Right lung (tissue), 5 donors: ENCODE data around the gene CCDC32. TPM values are rescaled to one million over a fixed set of nuclear protein-coding genes. Genes with fewer than 3 reads are reported as not detected.

ENCODE experiments used
- DNase-seq, 2 donors: peaks; one replicate each; pipeline ENCODE4 v3.0.0-alpha.2; 2013
- polyA plus RNA-seq, 5 donors: library from polyadenylated mRNA; unstranded; fragments of 120-200 nt; gene quantifications; one replicate each; pipeline versions ENCODE4 v1.2.1 to v1.2.3, GENCODE V29; 2013; ENCODE audit warnings: inconsistent platforms in 1 of 5, low replicate concordance in 1 of 5; ENCODE audit not compliant: insufficient read length in 5 of 5, insufficient read depth in 1 of 5

Gene CCDC32
- polyA plus RNA-seq, 5 donors: 24.9 to 31.4 (median 25.7) TPM

DNA sequence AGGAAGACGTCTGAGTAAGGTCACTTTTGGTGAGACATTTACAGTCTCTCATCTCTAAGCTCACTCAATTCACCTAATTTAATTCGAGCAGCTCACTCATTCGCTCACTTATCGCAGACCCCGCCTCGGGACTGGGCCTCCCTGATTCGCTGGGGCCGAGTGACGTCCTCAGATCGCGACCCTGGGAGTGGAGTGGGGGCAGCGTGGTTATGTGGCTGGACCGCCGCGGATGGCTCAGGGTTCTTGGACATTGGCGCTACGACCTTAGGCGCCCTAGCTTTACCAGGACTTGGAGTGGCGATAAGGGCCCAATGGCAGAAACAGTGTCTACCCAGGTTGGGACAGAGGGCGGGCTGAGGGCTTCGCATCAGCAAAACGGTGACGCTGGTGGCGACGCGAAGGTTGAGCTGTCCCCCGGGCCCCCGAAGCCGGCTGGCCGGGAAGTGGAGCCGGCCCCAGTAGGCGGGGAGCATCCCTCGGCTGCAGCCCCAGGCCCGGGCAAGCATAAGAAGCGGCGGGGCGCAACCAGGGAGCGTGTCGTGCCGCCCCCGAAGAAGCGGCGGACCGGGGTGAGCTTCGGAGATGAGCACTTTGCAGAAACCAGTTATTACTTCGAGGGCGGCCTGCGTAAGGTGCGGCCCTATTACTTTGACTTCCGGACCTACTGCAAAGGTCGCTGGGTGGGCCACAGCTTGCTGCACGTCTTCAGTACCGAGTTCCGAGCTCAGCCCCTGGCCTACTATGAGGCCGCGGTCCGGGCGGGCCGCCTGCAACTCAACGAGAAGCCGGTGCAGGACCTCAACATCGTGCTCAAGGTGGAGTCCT lies 4.5 kb upstream of the CCDC32 start, which contains the start of gene RPUSD2:
TSS of gene RPUSD2 (plus strand) at position 171 of the 825 bp plus-strand sequence. CDS start at position 210, 39 bp downstream.
- peak; percentile 90 for DNase-seq

DNA sequence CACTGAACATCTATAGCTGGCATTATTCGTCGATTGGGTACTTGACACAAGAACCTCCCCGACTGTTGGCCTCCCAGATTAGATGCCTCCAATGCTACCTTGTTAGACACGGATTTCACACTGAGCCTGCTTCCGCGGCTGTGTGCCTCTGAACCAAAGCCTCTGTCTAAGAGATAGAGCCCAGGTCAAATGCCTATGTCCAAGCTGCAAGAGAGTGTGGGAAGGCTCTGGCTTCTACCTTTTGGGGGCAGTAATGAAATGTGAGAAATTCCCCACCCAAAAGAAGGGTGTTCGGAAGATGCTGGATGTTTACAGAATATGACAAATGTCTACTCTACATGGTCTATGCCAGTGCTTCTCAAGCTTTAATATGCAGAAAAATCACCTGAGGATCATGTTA lies 2.3 kb upstream of the CCDC32 start:
- DNase-seq: no peak

DNA sequence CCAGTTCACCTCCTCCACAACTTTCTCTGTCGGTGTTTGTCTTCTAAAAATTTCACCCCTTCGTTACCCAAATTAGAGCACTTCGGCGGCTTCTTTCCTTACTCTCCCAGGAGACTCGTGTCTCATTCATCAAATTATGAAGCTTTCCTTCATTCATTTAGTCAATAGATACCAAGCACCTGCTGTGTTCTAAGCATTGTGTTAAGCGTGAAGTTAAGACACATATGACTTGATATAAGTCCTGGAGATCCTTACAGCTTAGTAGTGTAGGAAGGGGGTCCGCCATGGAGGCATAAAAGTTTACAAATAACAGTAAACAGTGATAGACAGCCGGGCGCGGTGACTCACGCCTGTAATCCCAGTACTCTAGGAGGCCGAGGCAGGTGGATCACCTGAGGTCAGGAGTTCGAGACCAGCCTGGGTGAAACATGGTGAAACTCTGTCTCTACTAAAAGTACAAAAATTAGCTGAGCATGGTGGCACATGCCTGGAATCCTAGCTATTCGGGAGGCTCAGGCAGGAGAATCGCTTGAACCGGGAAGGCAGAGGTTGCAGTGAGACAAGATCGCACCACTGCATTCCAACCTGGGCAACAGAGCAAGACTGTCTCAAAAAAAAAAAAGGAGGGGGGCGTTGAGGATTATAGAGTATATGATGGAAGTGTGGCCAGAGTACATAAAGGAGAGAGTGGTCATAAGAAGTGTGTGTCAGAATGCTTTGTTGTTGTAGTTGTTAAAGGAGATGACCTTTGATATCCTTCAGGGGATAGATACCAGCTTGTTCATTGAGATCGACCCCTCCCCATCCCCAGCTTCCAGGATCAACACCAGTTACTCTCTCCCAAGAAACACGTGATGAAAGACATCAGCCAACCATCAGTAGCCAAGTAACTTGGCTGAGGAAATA lies 744 bp upstream of the CCDC32 start:
- DNase-seq: no peak

DNA sequence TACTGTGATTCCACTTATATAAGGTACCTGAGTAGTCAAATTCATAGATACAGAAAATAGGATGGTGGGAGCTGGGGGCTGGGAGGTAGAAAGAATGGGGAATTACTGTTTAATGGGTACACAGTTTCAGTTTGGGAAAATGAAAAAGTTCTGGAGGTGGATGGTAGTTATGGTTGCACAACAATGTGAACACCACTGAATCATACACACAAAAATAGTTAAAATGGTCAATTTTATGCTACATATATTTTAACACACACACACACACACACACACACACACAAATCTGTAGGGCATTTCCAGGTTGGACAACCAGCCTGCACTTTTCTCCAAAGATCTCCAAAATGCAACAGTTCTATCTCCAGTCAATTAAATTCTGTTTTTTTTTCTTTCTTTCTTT lies 1.4 kb downstream of the CCDC32 start:
- no peak for DNase-seq

DNA sequence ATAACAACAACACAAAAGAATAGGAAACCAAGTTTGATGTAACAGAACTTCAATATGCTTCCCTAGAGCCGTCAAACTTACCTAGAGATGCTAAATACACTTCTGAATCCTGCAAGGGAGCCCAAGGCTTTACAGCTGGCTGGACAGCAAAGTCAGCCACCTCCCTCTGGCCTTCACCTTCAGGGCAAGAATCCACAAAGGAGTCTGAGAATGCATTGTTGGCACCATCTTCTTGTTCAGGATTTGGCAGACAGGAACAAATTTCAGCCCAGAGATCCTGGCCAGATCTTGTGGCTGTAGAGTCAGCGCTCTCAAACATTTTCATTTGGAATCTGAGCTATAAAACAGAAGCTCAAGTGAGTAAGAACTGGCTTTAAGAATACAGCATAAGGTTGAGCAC lies 2.2 kb downstream of the CCDC32 start:
- DNase-seq: no peak

DNA sequence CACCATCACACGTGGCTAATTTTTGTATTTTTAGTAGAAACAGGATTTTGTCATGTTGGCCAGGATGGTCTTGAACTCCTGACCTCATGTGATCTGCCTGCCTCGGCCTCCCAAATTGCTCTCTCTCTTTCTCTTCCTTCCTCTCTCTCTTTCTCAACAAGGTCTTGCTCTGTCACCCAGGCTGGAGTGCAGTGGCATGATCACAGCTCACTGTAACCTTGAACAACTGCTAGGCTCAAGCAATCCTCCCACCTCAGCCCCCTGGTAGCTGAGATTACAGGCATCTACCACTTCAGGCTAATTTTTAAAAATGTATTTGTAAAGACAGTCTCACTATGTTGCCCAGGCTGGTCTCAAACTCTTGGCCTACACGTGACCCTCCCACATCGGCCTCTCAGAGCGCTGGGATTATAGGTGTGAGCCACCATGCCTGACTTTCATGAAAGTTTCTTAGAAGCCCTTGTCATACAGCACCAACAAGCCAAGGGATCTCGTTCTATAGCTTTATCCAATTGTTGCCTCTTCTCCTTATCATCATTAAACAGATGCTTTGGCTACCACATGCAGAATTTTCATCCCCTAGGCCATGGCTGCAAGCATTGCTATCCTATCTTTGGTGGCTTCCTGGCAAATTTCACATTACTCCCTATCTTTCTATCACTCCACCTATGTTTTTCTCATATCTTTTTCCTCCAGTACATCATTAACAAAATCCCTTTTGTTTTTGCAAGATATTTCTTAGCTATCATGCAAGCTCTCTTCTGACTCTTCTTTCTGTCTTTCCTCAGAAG lies 5.7 kb downstream of the CCDC32 start:
- DNase-seq: no peak

DNA sequence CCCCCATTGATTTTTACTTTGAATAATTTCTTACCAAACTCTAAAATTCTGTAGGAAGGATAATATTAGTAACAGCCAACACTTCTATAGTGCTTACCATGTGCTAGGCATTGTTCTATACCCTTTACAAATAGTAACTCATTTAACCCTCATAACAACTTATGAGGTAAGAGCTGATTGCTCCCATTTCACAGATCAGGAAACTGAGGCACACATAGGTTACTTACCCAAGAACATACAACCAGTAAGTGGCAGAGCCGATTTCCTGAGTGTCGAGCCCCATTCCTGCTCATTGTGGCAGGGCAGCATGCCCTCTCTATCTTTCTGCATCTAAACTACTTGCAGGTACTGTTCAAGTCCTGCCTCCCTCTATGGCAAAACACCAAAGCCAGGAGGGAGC lies 9.0 kb downstream of the CCDC32 start:
- no peak for DNase-seq

DNA sequence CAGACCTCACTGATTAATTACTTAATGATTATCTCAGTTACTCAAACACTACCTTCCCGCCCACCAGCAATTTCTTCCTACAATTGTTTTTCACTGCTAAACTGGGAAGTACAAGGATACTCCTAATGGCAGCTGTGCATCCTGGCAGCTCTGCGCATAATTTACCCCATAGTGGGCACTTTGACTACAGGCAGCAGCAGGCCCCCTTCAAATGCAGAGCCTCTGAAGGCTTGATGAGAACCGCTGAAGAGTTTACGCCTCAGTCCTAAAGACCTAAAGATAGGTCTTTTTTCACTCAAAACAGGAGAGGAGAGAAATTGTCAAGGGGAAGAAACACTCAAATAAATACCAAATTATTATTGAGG lies 10.7 kb downstream of the CCDC32 start:
- no peak for DNase-seq

DNA sequence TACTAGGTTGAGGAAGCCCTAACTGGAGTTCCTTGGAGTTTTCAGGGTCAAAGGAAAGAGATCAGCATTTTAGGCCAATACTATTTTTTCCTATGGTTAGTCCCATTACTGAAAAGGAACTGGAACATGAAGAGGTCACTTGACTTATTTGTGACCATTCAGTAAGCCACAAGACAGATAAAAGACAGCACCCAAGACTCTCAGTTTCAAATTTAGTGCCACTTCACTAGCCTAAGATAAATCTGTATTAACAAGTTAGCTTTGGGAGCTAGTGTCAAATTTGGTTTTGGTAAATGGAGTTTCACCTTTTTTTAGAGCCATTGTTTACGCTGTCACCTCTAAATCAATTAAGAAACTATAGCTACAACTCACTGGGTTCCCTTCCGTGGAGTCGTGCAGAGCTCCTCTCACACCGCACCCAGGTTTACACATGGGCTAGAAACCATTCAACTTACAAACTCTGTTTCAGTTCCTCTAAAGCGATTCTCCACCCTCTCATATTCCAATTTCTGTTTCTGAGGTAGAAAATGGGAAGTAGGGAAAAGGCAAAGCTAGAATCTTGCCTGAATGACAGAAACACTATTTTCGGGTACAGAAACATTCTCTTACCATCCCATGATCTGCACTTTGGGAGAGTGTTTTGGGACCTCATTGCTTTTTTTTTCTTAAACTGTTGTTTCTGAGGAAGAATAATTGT lies 14.4 kb downstream of the CCDC32 start:
- DNase-seq: no peak

DNA sequence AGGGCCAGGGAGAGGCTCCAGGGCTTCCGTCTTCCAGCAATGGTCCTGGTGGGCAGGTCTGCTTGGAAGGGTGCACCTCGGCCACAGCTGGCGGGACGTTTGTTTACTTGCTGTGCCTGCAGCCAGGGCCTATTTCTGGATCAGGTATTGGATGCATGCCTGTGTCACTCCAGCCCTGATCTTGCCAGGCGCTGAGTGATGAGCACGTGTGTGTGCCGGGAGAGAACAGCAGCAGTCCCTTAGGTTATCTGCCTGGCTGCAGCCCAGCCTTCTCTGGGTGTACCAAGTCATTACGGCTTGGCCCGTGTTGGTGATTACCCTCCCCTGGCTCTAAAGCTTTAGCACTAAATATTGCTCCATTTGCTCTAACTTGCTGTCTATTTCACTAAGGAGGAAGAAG lies 14.9 kb downstream of the CCDC32 start:
- DNase-seq: no peak

DNA sequence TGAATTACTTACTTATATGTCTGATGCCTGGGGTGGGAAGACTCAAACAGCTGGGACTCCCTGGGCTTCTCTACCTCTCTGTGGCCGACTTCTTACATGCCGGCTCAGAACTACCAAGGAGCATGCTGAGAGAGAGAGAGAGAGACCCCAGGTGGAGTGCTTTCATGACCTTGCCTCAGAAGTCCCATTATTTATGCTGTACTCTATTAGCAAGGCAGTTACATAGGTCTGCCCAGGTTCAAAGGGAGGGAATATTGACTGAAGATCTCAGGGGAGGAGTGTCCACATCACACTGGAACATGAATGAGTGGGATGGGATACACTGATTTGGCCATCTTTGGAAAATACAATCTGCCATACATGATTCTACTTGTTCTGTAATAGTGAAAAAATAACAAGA lies 16.2 kb downstream of the CCDC32 start:
- DNase-seq: no peak

DNA sequence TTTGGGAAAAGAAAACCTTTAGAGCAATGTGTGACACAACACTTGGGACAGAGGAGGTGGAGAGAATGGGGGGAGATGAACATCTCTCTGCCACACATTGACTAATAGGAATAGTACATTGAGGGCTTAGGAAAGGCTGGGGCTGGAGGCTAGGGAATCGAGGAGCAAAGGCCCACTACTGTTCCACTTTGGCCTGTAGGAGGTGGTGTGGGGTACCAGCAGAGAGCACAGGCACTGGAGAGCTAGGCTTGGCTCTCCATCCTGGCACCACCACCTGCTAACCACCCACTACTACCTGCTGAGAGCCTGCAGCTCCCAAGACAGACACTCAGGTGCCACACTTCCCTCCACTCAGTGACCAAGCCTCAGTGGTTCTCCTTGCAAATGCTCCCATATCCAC lies 19.4 kb downstream of the CCDC32 start:
- DNase-seq: no peak

DNA sequence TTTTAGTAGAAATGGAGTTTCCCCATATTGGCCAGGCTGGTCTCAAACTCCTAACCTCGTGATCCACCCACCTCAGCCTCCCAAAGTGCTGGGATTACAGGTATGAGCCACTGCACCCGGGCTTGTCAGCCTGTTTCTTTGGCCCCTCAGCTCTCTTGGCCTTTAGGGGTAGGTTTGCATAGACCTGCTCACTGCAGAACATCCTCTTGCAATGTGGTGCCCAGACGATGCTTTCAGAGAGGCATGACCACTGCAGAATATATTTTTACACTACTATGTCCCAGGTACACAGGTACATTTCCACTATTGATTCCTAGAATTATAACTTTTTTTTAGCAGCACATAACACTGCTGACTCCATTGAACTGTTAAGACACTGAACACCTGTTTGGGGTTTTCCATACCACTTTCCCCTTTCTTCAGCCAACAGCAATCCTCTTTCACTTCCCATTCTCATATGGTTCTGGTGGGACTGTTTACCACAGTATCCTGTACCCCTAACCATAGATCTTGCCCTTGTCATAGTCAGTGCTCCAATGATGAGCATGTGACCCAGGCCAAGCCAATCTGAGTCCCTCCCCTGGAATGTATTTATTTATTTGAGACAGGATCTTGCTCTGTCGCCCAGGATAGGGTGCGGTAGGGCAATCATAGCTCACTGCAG lies 21.1 kb downstream of the CCDC32 start:
- DNase-seq: no peak

DNA sequence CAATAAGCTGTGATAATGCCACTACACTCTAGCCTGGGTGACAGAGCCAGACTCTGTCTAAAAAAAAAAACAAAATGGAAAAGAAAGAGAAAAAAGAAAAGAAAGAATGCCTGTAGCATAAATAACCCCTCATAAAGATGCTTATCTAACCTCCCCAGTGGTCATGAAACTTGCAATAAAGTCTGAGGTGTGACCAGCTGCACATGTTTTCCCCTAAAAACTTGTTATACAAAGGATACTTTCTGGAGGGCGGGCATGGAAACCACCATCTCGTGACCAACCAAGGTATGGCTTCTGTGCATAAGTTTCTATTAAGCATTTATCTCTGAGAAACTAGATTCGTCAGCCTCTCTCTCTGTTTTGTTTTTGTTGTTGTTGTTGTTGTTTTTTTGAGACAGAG lies 21.8 kb downstream of the CCDC32 start:
- DNase-seq: no peak

DNA sequence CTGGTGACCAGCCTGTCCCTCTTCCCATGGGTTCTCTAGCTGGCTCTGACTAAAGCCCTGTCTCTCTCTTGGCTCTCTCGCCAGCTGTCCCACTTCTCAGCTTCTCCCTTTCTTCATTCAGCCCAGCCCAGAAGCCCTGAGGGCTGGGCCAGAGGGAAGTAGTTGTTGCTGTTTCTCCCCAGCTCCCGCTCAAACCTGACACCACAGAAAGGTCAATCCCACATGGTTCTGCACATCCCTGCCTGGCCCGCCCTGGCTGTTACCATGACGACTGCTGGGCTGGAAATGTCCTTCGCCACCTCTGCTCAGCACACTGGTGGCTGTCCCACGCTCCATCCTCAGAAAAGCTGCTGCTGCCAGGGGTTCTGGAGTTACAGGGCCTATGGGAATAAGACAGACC lies 25.9 kb downstream of the CCDC32 start:
- DNase-seq: no peak

DNA sequence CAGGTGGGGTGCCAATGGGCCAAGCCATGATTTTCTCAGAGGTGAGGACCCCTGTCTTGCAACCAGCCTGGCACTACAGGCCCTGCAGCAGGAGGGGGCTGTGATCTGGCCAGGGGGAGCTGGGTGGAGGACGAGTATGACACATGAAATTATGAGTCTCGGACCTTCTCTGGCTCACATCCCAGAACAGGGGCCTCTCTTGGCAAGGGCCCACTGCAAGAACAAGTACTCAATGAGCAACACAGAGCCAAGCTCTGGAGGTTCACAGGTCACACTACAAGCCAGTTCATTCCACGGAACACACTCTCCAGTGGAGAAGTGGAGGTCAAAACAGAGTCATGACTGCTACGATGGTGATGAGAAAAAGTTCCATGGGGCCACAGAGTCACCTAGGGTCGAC lies 28.3 kb downstream of the CCDC32 start:
- DNase-seq: peak; percentile 33 to 56

DNA sequence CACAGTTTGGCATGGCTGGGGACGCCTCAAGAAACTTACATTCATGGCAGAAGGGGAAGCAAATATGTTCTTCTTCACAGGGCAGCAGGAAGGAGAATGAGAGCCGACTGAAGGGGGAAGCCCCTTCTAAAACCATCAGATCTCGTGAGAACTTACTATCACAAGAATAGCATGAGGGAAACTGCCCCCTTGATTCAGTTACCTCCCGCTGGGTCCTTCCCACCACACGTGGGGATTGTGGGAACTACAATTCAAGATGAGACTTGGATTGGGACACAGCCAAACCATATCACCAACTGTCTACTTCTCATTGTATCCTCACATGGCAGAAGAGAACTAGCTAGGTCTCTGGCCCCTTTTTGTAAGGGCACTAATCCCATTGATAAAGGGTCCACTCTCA lies 30.5 kb downstream of the CCDC32 start:
- no peak for DNase-seq

DNA sequence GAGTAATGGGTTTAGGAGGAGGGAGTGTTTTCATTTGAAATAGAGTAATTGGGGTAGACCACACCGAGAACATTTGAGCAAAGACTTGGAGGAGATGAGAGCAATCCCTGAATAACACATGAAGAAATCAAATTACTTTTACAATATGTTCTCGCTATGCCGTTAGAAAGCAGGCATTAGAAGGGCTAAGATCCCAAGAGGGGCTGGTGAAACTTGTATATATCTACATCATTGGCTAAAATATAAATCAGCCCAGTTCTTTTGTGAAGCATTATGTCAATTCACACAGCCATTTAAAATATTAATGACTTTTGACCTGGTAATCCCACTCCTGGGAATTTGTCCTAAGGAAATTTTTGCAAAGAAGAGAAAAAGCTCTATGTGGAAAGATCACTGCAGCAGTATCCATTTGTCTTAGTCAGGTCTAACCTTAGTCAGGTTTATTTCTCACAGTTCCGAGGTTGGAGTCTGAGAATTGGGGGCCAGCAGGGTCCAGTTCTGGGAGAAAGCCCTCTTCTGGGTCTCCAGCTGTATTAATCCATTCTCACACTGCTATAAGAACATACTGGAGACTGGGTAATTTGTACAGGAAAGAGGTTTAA lies 31.0 kb downstream of the CCDC32 start:
- no peak for DNase-seq

DNA sequence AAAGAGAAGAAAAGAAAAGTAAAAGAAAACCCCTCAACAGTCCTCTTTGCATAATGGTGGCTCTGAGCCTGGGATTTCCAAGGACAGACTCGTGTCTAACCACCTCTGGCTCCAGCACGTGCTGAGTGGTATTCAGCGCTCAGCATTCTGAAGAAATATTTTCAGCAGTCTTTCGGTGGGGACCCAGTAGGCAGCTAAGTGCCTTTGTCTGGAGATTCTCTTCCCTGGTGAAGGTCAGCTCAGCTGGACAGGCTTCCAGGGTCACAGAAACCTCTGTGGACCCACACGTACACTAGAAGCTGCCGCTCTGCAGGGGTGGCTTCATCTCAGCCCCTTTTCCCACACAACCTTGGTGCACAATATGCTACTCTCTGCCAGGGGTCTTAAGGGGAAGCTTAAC lies 36.0 kb downstream of the CCDC32 start:
- no peak for DNase-seq

DNA sequence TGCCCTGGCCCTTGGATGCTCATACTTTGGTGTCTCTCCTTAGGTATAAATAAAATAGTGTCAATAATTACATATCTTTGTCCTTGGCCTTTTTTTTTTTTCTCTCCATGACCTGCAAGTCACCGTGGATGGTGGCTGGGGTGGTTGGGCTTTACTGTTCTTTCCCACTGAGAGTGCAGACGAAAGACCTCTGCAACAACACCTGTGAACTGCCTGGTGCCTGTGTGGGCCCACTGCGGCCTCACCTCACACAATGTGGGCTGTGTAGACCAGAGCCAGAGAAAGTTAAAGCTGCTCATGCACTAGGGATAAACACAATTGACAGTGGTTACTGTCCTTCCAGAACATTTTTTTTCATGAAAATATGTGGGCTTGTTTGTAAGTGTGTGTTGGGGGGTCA lies 39.0 kb downstream of the CCDC32 start:
- DNase-seq: no peak

DNA sequence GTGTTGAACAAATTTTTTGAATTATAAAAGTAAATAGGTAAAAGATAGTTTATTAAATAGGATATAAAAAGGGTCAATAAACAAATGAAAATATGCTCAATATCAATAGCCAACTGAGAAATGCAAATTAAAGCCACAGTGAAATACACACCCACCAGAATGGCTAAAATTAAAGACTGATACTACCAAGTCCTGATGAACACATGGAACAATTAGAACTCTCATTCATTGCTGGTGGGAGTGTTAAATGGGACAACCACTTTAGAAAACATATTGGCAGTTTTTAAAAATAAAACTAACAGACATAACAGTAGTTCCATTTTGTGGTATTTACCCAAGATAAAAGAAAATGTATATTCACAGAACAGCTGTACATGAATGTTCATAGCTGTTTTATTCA lies 41.2 kb downstream of the CCDC32 start:
- no peak for DNase-seq
